PC-3 (cell line): ENCODE data around the gene GMEB2.

Experiments used
- CTCF ChIP-seq: fragments of 300-600 bp; sonication (generic); conservative IDR thresholded peaks from 2 replicates; pipeline ENCODE4 v1.5.1; 2017; ENCODE audit warnings: antibody characterized with exemption, low read depth, mild to moderate bottlenecking, low read length
- EZH2 ChIP-seq: fragments of 300-600 bp; sonication (generic); IDR thresholded peaks from one replicate; pipeline ENCODE4 v1.6.1; 2017; ENCODE audit warnings: antibody characterized with exemption, mild to moderate bottlenecking, low read length; ENCODE audit not compliant: unreplicated experiment
- EZH2phosphoT487 ChIP-seq: fragments of 300-600 bp; sonication (generic); IDR thresholded peaks from 2 replicates; pipeline ENCODE4 v1.6.1; 2018; ENCODE audit warnings: mild to moderate bottlenecking, antibody characterized with exemption, low read length, borderline replicate concordance

DNA sequence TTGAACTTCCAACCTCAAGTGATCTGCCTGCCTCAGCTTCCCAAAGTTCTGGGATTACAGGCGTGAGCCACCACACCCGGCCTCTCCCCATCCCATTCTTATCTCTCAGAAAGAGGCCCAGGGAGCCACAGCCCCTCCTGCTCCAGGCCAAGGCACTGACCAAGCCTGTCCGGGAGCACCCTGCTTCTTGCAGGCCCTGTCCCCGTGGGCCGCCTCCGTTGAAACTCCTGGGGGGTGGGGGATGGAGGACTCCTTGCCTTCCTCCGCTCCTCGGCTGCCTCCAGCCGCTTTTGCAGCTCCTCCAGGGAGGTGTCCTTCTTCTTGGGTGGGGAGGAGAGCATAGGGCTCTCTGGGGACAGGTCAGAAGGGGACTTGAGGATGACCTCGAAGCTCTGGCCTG, 16.6 kb upstream of the GMEB2 start:
- TF ChIP-seq EZH2 = no peak
- TF ChIP-seq CTCF = no peak
- TF ChIP-seq EZH2phosphoT487 = no peak
